Measurements from ENCODE around the gene STK40. TPM values are rescaled to one million over a fixed set of nuclear protein-coding genes. Genes with fewer than 3 reads are reported as not detected.
A peak's percentile ranks its signal among the peaks of the same experiment; 100 is the strongest.

Gene STK40
- total and polyA plus RNA-seq, 9 of the 15 experiments (the other 6 are each of a cell fraction or from before 2014, with no cell fraction given), result 0.69 to 94.3 (median 39.1) TPM

DNA sequence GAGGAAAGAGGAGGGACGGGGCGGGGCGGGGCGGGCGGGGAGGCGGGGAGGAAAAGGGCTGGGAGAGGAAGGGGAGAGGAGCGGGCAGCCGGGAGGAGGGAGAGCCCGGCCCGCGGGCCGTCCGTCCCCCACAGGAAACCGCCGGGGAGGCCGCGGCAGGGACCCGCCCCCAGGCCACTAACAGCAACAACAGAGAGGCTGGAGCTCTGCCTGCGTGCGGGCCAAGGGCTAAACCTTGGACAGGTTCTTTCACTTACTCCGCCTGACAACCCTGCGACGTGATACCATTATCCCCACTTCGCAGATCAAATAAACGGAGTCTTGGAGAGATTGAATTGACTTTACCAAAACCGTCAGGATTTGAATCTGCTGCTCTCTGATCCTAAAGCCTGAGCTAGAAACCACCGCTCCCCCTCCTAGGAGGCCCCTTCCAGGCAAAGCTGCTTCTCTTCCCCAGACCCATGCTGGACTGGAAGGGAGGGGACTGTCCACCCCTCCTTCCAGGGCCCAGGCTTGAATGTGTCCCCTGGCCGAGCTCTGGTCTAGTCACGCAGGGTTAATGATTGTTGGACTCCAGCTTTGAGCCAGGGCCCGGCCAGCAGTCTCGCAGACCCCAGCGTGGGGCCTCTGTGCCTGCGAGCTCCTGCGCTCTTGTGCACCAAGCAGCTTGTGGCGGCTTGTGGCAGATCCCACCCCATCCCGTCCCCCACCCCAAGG, 61.9 kb downstream of the STK40 start, which contains the start of gene EVA1B (continued):
- TF ChIP-seq, protein P1, sequence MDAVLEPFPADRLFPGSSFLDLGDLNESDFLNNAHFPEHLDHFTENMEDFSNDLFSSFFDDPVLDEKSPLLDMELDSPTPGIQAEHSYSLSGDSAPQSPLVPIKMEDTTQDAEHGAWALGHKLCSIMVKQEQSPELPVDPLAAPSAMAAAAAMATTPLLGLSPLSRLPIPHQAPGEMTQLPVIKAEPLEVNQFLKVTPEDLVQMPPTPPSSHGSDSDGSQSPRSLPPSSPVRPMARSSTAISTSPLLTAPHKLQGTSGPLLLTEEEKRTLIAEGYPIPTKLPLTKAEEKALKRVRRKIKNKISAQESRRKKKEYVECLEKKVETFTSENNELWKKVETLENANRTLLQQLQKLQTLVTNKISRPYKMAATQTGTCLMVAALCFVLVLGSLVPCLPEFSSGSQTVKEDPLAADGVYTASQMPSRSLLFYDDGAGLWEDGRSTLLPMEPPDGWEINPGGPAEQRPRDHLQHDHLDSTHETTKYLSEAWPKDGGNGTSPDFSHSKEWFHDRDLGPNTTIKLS (IDR thresholded peaks at IDR 0.05; ENCODE audit: borderline replicate concordance, low read depth), result no peak
- TF ChIP-seq ZNF133 (CRISPR knock-in tag; IDR thresholded peaks at IDR 0.05), result no peak; the same call in 1 of the 2 replicates
- TF ChIP-seq MEF2D (tag; conservative IDR thresholded peaks at IDR 0.05; ENCODE audit: low read depth), result peak; percentile 69; the same call in 1 of the 2 replicates
- no peak for TF ChIP-seq ETV1 (tag; conservative IDR thresholded peaks at IDR 0.05; ENCODE audit: low read depth)
- no peak for TF ChIP-seq NFIC (IDR thresholded peaks at IDR 0.05)
- peak; percentile 98 for TF ChIP-seq ZNF263 (CRISPR knock-in tag; IDR thresholded peaks at IDR 0.05; ENCODE audit: borderline replicate concordance)
- TF ChIP-seq YY1 (IDR thresholded peaks at IDR 0.05; ENCODE audit: borderline replicate concordance in 1 of 3, control insufficient read depth in 1 of 3, extremely low read depth in 1 of 3, insufficient read depth in 3 of 3, insufficient read length in 1 of 3, insufficient replicate concordance in 2 of 3, low read depth in 1 of 3, low read length in 2 of 3), result peak in 1 of 3 experiments; percentile 8
- TF ChIP-seq HDAC1 (IDR thresholded peaks at IDR 0.05), result peak in 1 of 2 experiments; percentile 73; a peak in 2 of 4 replicates
- peak; percentile 50; the same call in 1 of the 2 replicates for TF ChIP-seq LEF1 (IDR thresholded peaks at IDR 0.05)
- TF ChIP-seq ZNF24 (IDR thresholded peaks at IDR 0.05), result peak; percentile 44
- no peak for TF ChIP-seq KAT8 (IDR thresholded peaks at IDR 0.05; ENCODE audit: low read depth)
- TF ChIP-seq SMAD1 (IDR thresholded peaks at IDR 0.05; ENCODE audit: low read depth, low read length, partially characterized antibody), result no peak
- no peak for TF ChIP-seq NCOA6 (IDR thresholded peaks at IDR 0.05)
- peak; percentile 76; the same call in 1 of the 2 replicates for TF ChIP-seq PTBP1 (IDR thresholded peaks at IDR 0.05; ENCODE audit: low read depth, low read length)
- peak; percentile 35; the same call in 1 of the 2 replicates for TF ChIP-seq ZBTB7A (IDR thresholded peaks at IDR 0.05; ENCODE audit: borderline replicate concordance, control insufficient read depth, low read depth, low read length)
- TF ChIP-seq, protein P2, sequence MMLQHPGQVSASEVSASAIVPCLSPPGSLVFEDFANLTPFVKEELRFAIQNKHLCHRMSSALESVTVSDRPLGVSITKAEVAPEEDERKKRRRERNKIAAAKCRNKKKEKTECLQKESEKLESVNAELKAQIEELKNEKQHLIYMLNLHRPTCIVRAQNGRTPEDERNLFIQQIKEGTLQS (IDR thresholded peaks at IDR 0.05), result no peak
- TF ChIP-seq, protein P2 (CRISPR knock-in tag; conservative IDR thresholded peaks at IDR 0.05), result no peak
- peak; percentile 29 to 62; a peak in 2 of 4 replicates for TF ChIP-seq ARNT (IDR thresholded peaks at IDR 0.05)
- no peak for TF ChIP-seq PHTF2 (CRISPR knock-in tag; IDR thresholded peaks at IDR 0.05)
- TF ChIP-seq, protein P3, sequence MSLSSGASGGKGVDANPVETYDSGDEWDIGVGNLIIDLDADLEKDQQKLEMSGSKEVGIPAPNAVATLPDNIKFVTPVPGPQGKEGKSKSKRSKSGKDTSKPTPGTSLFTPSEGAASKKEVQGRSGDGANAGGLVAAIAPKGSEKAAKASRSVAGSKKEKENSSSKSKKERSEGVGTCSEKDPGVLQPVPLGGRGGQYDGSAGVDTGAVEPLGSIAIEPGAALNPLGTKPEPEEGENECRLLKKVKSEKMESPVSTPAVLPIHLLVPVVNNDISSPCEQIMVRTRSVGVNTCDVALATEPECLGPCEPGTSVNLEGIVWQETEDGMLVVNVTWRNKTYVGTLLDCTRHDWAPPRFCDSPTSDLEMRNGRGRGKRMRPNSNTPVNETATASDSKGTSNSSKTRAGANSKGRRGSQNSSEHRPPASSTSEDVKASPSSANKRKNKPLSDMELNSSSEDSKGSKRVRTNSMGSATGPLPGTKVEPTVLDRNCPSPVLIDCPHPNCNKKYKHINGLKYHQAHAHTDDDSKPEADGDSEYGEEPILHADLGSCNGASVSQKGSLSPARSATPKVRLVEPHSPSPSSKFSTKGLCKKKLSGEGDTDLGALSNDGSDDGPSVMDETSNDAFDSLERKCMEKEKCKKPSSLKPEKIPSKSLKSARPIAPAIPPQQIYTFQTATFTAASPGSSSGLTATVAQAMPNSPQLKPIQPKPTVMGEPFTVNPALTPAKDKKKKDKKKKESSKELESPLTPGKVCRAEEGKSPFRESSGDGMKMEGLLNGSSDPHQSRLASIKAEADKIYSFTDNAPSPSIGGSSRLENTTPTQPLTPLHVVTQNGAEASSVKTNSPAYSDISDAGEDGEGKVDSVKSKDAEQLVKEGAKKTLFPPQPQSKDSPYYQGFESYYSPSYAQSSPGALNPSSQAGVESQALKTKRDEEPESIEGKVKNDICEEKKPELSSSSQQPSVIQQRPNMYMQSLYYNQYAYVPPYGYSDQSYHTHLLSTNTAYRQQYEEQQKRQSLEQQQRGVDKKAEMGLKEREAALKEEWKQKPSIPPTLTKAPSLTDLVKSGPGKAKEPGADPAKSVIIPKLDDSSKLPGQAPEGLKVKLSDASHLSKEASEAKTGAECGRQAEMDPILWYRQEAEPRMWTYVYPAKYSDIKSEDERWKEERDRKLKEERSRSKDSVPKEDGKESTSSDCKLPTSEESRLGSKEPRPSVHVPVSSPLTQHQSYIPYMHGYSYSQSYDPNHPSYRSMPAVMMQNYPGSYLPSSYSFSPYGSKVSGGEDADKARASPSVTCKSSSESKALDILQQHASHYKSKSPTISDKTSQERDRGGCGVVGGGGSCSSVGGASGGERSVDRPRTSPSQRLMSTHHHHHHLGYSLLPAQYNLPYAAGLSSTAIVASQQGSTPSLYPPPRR (CRISPR knock-in tag; IDR thresholded peaks at IDR 0.05; ENCODE audit: borderline replicate concordance), result no peak
